H1 (cell line): ENCODE results near the gene ARHGDIB. TPM values are rescaled to one million over a fixed set of nuclear protein-coding genes. Genes with fewer than 3 reads are reported as not detected.

Experiments
- CTCF ChIA-PET: fragments of 300-600 bp; sonication (Branson Sonifier 250); formaldehyde crosslinking; loops from one replicate; lab custom pipeline; 2021; ENCODE audit not compliant: partially characterized antibody; lab: Charles Lee
- POLR2A ChIA-PET: fragments of 300-600 bp; sonication (Branson Sonifier 250); formaldehyde crosslinking; loops from one replicate; lab custom pipeline; 2021; ENCODE audit warnings: inconsistent platforms; ENCODE audit not compliant: partially characterized antibody; lab: Charles Lee
- DNase-seq, 2 experiments: peaks; one replicate each; pipeline versions ENCODE4 v3.0.0 to v3.0.0-alpha.2; 2010 to 2022; ENCODE audit warnings: low spot score in 2 of 2, low read depth in 1 of 2, mixed read lengths in 1 of 2
- FAIRE-seq: peaks from 2 replicates; lab custom pipeline; 2011; peaks lifted over from hg19 to GRCh38; lab: Jason Lieb, UNC
- H2AFZ ChIP-seq: 2 replicates; pipeline ENCODE4 v1.8.1; 2012; ENCODE audit warnings: low read length, inconsistent platforms
- H2AK5ac ChIP-seq: 2 replicates; pipeline ENCODE4 v1.6.1; 2013; ENCODE audit warnings: low read depth, low read length
- H2BK120ac ChIP-seq: replicated peaks from 2 replicates; pipeline ENCODE3; 2013; ENCODE audit warnings: low read depth, low read length, inconsistent platforms
- H2BK12ac ChIP-seq: 2 replicates; pipeline ENCODE4 v1.6.1; 2013; ENCODE audit warnings: low read depth, low read length
- H2BK15ac ChIP-seq: 2 replicates; pipeline ENCODE4 v1.6.1; 2013; ENCODE audit warnings: low read length
- H2BK20ac ChIP-seq: 2 replicates; pipeline ENCODE4 v1.6.1; 2013; ENCODE audit warnings: low read length
- H2BK5ac ChIP-seq: 2 replicates; pipeline ENCODE4 v1.6.1; 2013; ENCODE audit warnings: low read depth, low read length
- H3K14ac ChIP-seq: 2 replicates; pipeline ENCODE4 v1.6.1; 2013; ENCODE audit warnings: inconsistent platforms; ENCODE audit not compliant: insufficient read length
- H3K18ac ChIP-seq: 2 replicates; pipeline ENCODE4 v1.6.1; 2013; ENCODE audit warnings: low read length; ENCODE audit errors: extremely low read depth
- H3K23ac ChIP-seq: 2 replicates; pipeline ENCODE4 v1.6.1; 2013; ENCODE audit warnings: inconsistent platforms; ENCODE audit not compliant: insufficient read length
- H3K23me2 ChIP-seq: 2 replicates; pipeline ENCODE4 v1.6.1; 2013; ENCODE audit warnings: low read depth, low read length
- H3K27ac ChIP-seq: 2 replicates; pipeline ENCODE4 v1.6.1; 2011; ENCODE audit warnings: low read depth, low read length, inconsistent platforms
- H3K27me3 ChIP-seq, 4 experiments: replicated peaks in 1 of 4; 1 replicate in 1 of 4; 2 replicates in 3 of 4; pipeline versions ENCODE4 v1.6.1 to v1.8.1; 2011 to 2013; ENCODE audit warnings: low read length in 3 of 4, mild to moderate bottlenecking in 3 of 4, inconsistent platforms in 2 of 4, mixed read lengths in 2 of 4, moderate library complexity in 1 of 4; ENCODE audit not compliant: control insufficient read depth in 3 of 4, insufficient read depth in 3 of 4; ENCODE audit errors: extremely low read depth in 1 of 4
- H3K36me3 ChIP-seq, 4 experiments: 2 replicates each; pipeline versions ENCODE4 v1.6.1 to v1.8.1; 2011 to 2013; ENCODE audit warnings: mild to moderate bottlenecking in 4 of 4, low read length in 3 of 4, moderate library complexity in 2 of 4, control low read depth in 1 of 4, inconsistent platforms in 1 of 4; ENCODE audit not compliant: insufficient read depth in 4 of 4, control insufficient read depth in 2 of 4
- H3K4ac ChIP-seq: replicated peaks from 2 replicates; pipeline ENCODE3; 2013; ENCODE audit warnings: low read length, low read depth, mixed read lengths, inconsistent platforms; ENCODE audit not compliant: insufficient read length
- H3K4me1 ChIP-seq, 4 experiments: replicated peaks in 1 of 4; 1 replicate in 1 of 4; 2 replicates in 3 of 4; pipeline versions ENCODE4 v1.6.1 to v1.8.1; 2011 to 2013; ENCODE audit warnings: low read length in 3 of 4, inconsistent platforms in 2 of 4, mixed read lengths in 1 of 4; ENCODE audit not compliant: insufficient read depth in 4 of 4, control insufficient read depth in 3 of 4
- H3K4me2 ChIP-seq, 2 experiments: 2 replicates each; pipeline versions ENCODE4 v1.6.1 to v1.8.1; 2011 to 2013; ENCODE audit warnings: low read depth in 2 of 2, low read length in 2 of 2, control low read depth in 1 of 2, inconsistent platforms in 1 of 2, mild to moderate bottlenecking in 1 of 2; ENCODE audit not compliant: insufficient read depth in 1 of 2
- H3K4me3 ChIP-seq, 4 experiments: fragments of 200-600, 300-600 bp in 1 of 4; sonication (generic), shearing (Covaris generic), sonication (Bioruptor Twin) in 1 of 4; 2 replicates each; pipeline versions ENCODE4 v1.5.1 to v1.8.1; 2011 to 2016; ENCODE audit warnings: low read length in 4 of 4, low read depth in 3 of 4, control low read depth in 2 of 4, inconsistent platforms in 2 of 4, mild to moderate bottlenecking in 2 of 4, mixed read lengths in 1 of 4, moderate library complexity in 1 of 4; ENCODE audit not compliant: insufficient read depth in 2 of 4; ENCODE audit errors: extremely low read depth in 1 of 4
- H3K56ac ChIP-seq: replicated peaks from 2 replicates; pipeline ENCODE3; 2013; ENCODE audit warnings: low read depth, mild to moderate bottlenecking, mixed read lengths, low read length, inconsistent platforms; ENCODE audit not compliant: insufficient read length
- H3K79me1 ChIP-seq: 2 replicates; pipeline ENCODE4 v1.6.1; 2013; ENCODE audit warnings: low read depth, low read length, control low read depth
- H3K79me2 ChIP-seq, 2 experiments: 2 replicates each; pipeline versions ENCODE4 v1.6.1 to v1.8.1; 2012 to 2013; ENCODE audit warnings: low read length in 2 of 2, mild to moderate bottlenecking in 2 of 2, inconsistent platforms in 1 of 2; ENCODE audit not compliant: insufficient read depth in 2 of 2, control insufficient read depth in 1 of 2
- H3K9ac ChIP-seq, 4 experiments: replicated peaks in 1 of 4; 1 replicate in 1 of 4; 2 replicates in 3 of 4; pipeline versions ENCODE4 v1.6.1 to v1.8.1; 2011 to 2013; ENCODE audit warnings: low read depth in 3 of 4, low read length in 3 of 4, control low read depth in 2 of 4, mild to moderate bottlenecking in 2 of 4, moderate library complexity in 2 of 4, inconsistent platforms in 1 of 4; ENCODE audit errors: extremely low read depth in 1 of 4
- H3K9me3 ChIP-seq, 2 experiments: 2 replicates each; pipeline versions ENCODE4 v1.6.1 to v1.8.1; 2012 to 2013; ENCODE audit warnings: mild to moderate bottlenecking in 2 of 2, moderate library complexity in 2 of 2, control low read depth in 1 of 2, inconsistent platforms in 1 of 2, low read depth in 1 of 2, low read length in 1 of 2, mixed read lengths in 1 of 2; ENCODE audit not compliant: insufficient read depth in 2 of 2
- H4K20me1 ChIP-seq, 2 experiments: replicated peaks in 1 of 2; 2 replicates each; pipeline versions ENCODE3 to v1.8.1; 2011 to 2013; ENCODE audit warnings: inconsistent platforms in 2 of 2, low read length in 2 of 2, mild to moderate bottlenecking in 1 of 2; ENCODE audit not compliant: insufficient read depth in 2 of 2, control insufficient read depth in 1 of 2
- H4K5ac ChIP-seq: 2 replicates; pipeline ENCODE4 v1.6.1; 2013; ENCODE audit warnings: low read length, low read depth, mixed read lengths, inconsistent platforms; ENCODE audit not compliant: insufficient read length
- H4K8ac ChIP-seq: 2 replicates; pipeline ENCODE4 v1.8.0; 2013; ENCODE audit warnings: mild to moderate bottlenecking, moderate library complexity, low read length, inconsistent platforms; ENCODE audit not compliant: insufficient read depth; ENCODE audit errors: extremely low read depth
- H4K91ac ChIP-seq: replicated peaks from 2 replicates; pipeline ENCODE3; 2013; ENCODE audit warnings: low read length, mixed read lengths, inconsistent platforms; ENCODE audit not compliant: insufficient read length
- CHD1 ChIP-seq: IDR thresholded peaks from 2 replicates; pipeline ENCODE4 v1.6.1; 2012; ENCODE audit warnings: low read depth, low read length, improper control_type of control experiment
- CHD2 ChIP-seq: IDR thresholded peaks from 2 replicates; pipeline ENCODE4 v1.6.1; 2012; ENCODE audit warnings: low read length, improper control_type of control experiment
- SP4 ChIP-seq: IDR thresholded peaks from 2 replicates; pipeline ENCODE4 v1.6.1; 2012; ENCODE audit warnings: low read length, inconsistent platforms
- SUZ12 ChIP-seq: fragments of 200-600 bp; sonication (generic); IDR thresholded peaks from 2 replicates; pipeline ENCODE4 v1.6.1; 2012; ENCODE audit warnings: mild to moderate bottlenecking, inconsistent platforms, low read length, moderate library complexity, mixed read lengths
- TCF12 ChIP-seq: IDR thresholded peaks from 2 replicates; pipeline ENCODE4 v1.6.1; 2011; ENCODE audit warnings: low read depth, mild to moderate bottlenecking, low read length
- WGBS, 2 experiments: shearing (Covaris generic) in 1 of 2; methylation state at CpG; one replicate each; pipeline versions ENCODE4 v1.1.6 to v1.1.7; 2013 to 2015; ENCODE audit warnings: low lambda C conversion rate in 2 of 2, mixed read lengths in 2 of 2, inconsistent platforms in 1 of 2, low coverage in 1 of 2, missing lambda C conversion rate in 1 of 2; ENCODE audit not compliant: insufficient replicate concordance in 2 of 2, insufficient coverage in 1 of 2, insufficient read length in 1 of 2; ENCODE audit errors: extremely low coverage in 1 of 2, missing lambda C conversion rate in 1 of 2; 5-methylcytosine and 5-hydroxymethylcytosine counted together
- polyA plus RNA-seq, 7 experiments: library from polyadenylated mRNA; depleted of rRNA in 3 of 7; stranded (reverse) in 5 of 7; unstranded in 2 of 7; fragments of >200 nt in 5 of 7; fragments of 200-250 nt in 2 of 7; gene quantifications; 1 replicate in 5 of 7; 2 replicates in 1 of 7; 4 replicates in 1 of 7; pipeline versions ENCODE4 v1.2.1 to v1.2.3, GENCODE V29; 2011 to 2013; ENCODE audit warnings: missing spikeins in 2 of 7, mixed read lengths in 2 of 7
- total RNA-seq: library from RNA; stranded (reverse); fragmentation: NEBNext Ultra II Directional; extraction: Animal tissue kit (Norgen Biotek cat#: 25700); gene quantifications from 2 replicates; pipeline ENCODE4 v1.2.1, GENCODE V29; 2021

The ARHGDIB gene
- total and polyA plus RNA-seq, 2 of the 8 experiments (the other 6 are each of a cell fraction or from before 2014, with no cell fraction given): 0.82 to 1.3 TPM

DNA sequence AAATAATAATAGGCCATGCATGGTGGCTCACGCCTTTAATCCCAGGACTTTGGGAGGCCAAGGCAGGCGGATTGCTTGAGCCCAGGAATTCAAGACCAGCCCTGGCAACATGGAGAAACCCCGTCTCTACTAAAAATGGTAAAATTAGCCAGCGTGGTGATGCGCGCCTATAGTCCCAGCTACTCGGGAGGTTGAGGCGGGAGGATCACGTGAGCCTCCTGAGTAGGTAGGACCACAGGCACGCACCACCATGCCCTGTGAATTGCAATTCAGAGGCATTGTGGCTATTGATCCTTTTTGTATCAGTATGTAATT is 2.3 kb downstream of the ARHGDIB start:
- H2AFZ ChIP-seq: no peak overlapping the region
- H3K79me2 ChIP-seq: no peaks in the 10 kb centered on the region
- no peak overlapping the region for H4K8ac ChIP-seq
- ChIA-PET POLR2A (no interaction called here), CTCF (interaction anchor here (0.8 to 3.7 kb wide), 3 partner anchors 9 to 23 kb away, joined by 3 to 9 read pairs (median 3); partner anchors contain the start of gene ERP27)
- no peaks in the 10 kb centered on the region for H3K79me1 ChIP-seq
- no peaks in the 10 kb centered on the region for H4K20me1 ChIP-seq
- H2BK120ac ChIP-seq: no peak overlapping the region
- DNase-seq: no peak
- H3K36me3 ChIP-seq: no peaks in the 10 kb centered on the region
- no peak overlapping the region for H2BK5ac ChIP-seq
- no peak overlapping the region for H2AK5ac ChIP-seq
- no peak overlapping the region for H3K9ac ChIP-seq
- no peak overlapping the region for H4K91ac ChIP-seq
- WGBS, 2 experiments: 96% methylated on average over 10 of the region's 10 CpGs; no CpG with 5 or more reads in 1 of the 2 experiments
- H3K4me2 ChIP-seq: no peak overlapping the region
- no peak overlapping the region for H3K56ac ChIP-seq
- TF ChIP-seq SUZ12 (no peak), SP4 (no peak), TCF12 (no peak), CHD2 (no peak), CHD1 (no peak)
- TF ChIP-seq, all 59 proteins: peak for 0
- H3K4me1 ChIP-seq: no peaks in the 10 kb centered on the region
- H3K27me3 ChIP-seq: no peaks in the 10 kb centered on the region
- H3K23ac ChIP-seq: no peak overlapping the region
- H2BK20ac ChIP-seq: no peak overlapping the region
- no peak overlapping the region for H2BK15ac ChIP-seq
- no peak overlapping the region for H3K27ac ChIP-seq
- no peak overlapping the region for H3K4ac ChIP-seq
- H3K23me2 ChIP-seq: no peaks in the 10 kb centered on the region
- H4K5ac ChIP-seq: no peak overlapping the region
- no peak overlapping the region for H3K4me3 ChIP-seq
- no peak overlapping the region for H2BK12ac ChIP-seq
- H3K14ac ChIP-seq: no peak overlapping the region
- no peak for FAIRE-seq
- H3K18ac ChIP-seq: no peak overlapping the region
- H3K9me3 ChIP-seq: no peaks in the 10 kb centered on the region
